Measurements from ENCODE around the gene RELN. TPM values are rescaled to one million over a fixed set of nuclear protein-coding genes. Genes with fewer than 3 reads are reported as not detected.

RELN gene
- total and polyA plus RNA-seq, 9 of the 15 experiments (the other 6 are each of a cell fraction or from before 2014, with no cell fraction given), result 12.9 to 43.2 (median 18.1) TPM

- peak in 1 of 2 experiments; percentile 55; a peak in 1 of 3 replicates for TF ChIP-seq CBX3 (IDR thresholded peaks at IDR 0.05; ENCODE audit: borderline replicate concordance in 1 of 2, low read length in 2 of 2)
- TF ChIP-seq TEAD4 (IDR thresholded peaks at IDR 0.05; ENCODE audit: low read length), result peak; percentile 42; the same call in 1 of the 2 replicates
- TF ChIP-seq TEAD4 (CRISPR knock-in tag; IDR thresholded peaks at IDR 0.05; ENCODE audit: borderline replicate concordance), result no peak
- TF ChIP-seq TCF3 (CRISPR knock-in tag; IDR thresholded peaks at IDR 0.05), result peak; percentile 63
- no peak for TF ChIP-seq ETS2 (tag; IDR thresholded peaks at IDR 0.05; ENCODE audit: borderline replicate concordance, poor library complexity, severe bottlenecking)
- TF ChIP-seq ZNF77 (CRISPR knock-in tag; IDR thresholded peaks at IDR 0.05), result no peak
- peak; percentile 50 for TF ChIP-seq TAL1 (IDR thresholded peaks at IDR 0.05)
- TF ChIP-seq HNRNPLL (IDR thresholded peaks at IDR 0.05; ENCODE audit: low read depth, low read length, poor library complexity, severe bottlenecking), result no peak
- no peak for TF ChIP-seq ZBTB17 (CRISPR knock-in tag; IDR thresholded peaks at IDR 0.05)
- no peak for TF ChIP-seq XRCC3 (IDR thresholded peaks at IDR 0.05)
- no peak for TF ChIP-seq SFPQ (IDR thresholded peaks at IDR 0.05; ENCODE audit: low read depth, low read length)
- no peak for TF ChIP-seq ETS1 (conservative IDR thresholded peaks at IDR 0.05; ENCODE audit: control insufficient read depth, low read depth, low read length)
- TF ChIP-seq HOMEZ (CRISPR knock-in tag; IDR thresholded peaks at IDR 0.05), result no peak
- no peak for TF ChIP-seq E2F8 (IDR thresholded peaks at IDR 0.05; ENCODE audit: low read depth, partially characterized antibody)
- no peak for TF ChIP-seq SIN3A (IDR thresholded peaks at IDR 0.05; ENCODE audit: borderline replicate concordance in 2 of 2, control insufficient read depth in 1 of 2, low read depth in 2 of 2, low read length in 2 of 2)
- TF ChIP-seq ARID1B (IDR thresholded peaks at IDR 0.05), result peak; percentile 45
- TF ChIP-seq CBX5 (IDR thresholded peaks at IDR 0.05; ENCODE audit: borderline replicate concordance, low read depth), result no peak
- TF ChIP-seq ESRRA (IDR thresholded peaks at IDR 0.05; ENCODE audit: borderline replicate concordance, low read depth), result no peak
- no peak for TF ChIP-seq ETV5 (CRISPR knock-in tag; IDR thresholded peaks at IDR 0.05; ENCODE audit: low read depth)
- no peak for TF ChIP-seq ZNF184 (CRISPR knock-in tag; IDR thresholded peaks at IDR 0.05)
- no peak for TF ChIP-seq ZNF12 (CRISPR knock-in tag; IDR thresholded peaks at IDR 0.05)
- no peak for TF ChIP-seq NRF1 (conservative IDR thresholded peaks at IDR 0.05 in 1 of 2, IDR thresholded peaks at IDR 0.05 in 1 of 2)
These were observed 40.1 kb downstream of the RELN start (continued) for GRCh38 chr7:103949374-103949773.
